Measurements from ENCODE around the gene METTL15.

DNA sequence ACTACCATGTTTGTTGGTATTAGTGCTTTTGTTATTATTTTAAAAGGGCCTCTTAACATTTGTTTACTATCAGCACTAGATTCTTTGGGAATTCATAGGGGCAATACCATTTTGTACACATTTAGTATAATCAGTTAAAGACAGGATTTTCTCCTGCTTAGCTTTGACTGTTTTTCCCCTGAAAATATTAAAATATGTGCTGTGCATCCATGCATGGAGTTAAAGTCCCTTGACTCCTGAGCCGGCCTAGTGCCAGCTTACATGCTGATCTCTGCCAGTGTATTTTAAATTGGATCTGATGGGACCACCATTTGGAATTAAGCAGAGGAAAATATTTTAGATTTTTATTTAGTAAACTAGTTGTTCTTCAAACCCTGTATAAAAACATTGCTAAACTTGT lies 161.4 kb downstream of the METTL15 start:
- TF ChIP-seq POLR2A (IDR thresholded peaks at IDR 0.05; ENCODE audit: low read depth, low read length) = no peak
- no peak for TF ChIP-seq POLR2AphosphoS5 (IDR thresholded peaks at IDR 0.05; ENCODE audit: low read depth, low read length)
- TF ChIP-seq TAF1 (IDR thresholded peaks at IDR 0.05; ENCODE audit: borderline replicate concordance, low read depth, low read length) = no peak

Data from GM12892 (cell line).